Nephron progenitor cell (in vitro differentiated cells): ENCODE measurements around the gene GDPD5.

Experiments used
- DNase-seq: peaks from one replicate; pipeline ENCODE4 v3.0.0; 2021
- H3K27ac Mint-ChIP-seq: 2 replicates; pipeline ENCODE4 v1.8.0; 2021; ENCODE audit warnings: mild to moderate bottlenecking, moderate library complexity, mixed read lengths
- H3K27me3 Mint-ChIP-seq: 2 replicates; pipeline ENCODE4 v1.8.0; 2021; ENCODE audit warnings: mild to moderate bottlenecking, low read depth, mixed read lengths; ENCODE audit not compliant: poor library complexity
- H3K36me3 Mint-ChIP-seq: 2 replicates; pipeline ENCODE4 v1.8.0; 2021; ENCODE audit warnings: low read depth, mixed read lengths
- H3K4me1 Mint-ChIP-seq: 2 replicates; pipeline ENCODE4 v1.8.0; 2021; ENCODE audit warnings: mixed read lengths
- H3K4me3 Mint-ChIP-seq: 2 replicates; pipeline ENCODE4 v1.8.0; 2021; ENCODE audit warnings: mild to moderate bottlenecking, moderate library complexity, mixed read lengths
- H3K9me3 Mint-ChIP-seq: 2 replicates; pipeline ENCODE4 v1.8.0; 2021; ENCODE audit warnings: mild to moderate bottlenecking, moderate library complexity, mixed read lengths
- TF ChIP-seq, protein P1 (sequence below): fragments of 200-600 bp; sonication (generic); IDR thresholded peaks from 2 replicates; pipeline ENCODE4 v1.5.0; 2021; ENCODE audit warnings: antibody characterized with exemption

GDPD5 gene

DNA sequence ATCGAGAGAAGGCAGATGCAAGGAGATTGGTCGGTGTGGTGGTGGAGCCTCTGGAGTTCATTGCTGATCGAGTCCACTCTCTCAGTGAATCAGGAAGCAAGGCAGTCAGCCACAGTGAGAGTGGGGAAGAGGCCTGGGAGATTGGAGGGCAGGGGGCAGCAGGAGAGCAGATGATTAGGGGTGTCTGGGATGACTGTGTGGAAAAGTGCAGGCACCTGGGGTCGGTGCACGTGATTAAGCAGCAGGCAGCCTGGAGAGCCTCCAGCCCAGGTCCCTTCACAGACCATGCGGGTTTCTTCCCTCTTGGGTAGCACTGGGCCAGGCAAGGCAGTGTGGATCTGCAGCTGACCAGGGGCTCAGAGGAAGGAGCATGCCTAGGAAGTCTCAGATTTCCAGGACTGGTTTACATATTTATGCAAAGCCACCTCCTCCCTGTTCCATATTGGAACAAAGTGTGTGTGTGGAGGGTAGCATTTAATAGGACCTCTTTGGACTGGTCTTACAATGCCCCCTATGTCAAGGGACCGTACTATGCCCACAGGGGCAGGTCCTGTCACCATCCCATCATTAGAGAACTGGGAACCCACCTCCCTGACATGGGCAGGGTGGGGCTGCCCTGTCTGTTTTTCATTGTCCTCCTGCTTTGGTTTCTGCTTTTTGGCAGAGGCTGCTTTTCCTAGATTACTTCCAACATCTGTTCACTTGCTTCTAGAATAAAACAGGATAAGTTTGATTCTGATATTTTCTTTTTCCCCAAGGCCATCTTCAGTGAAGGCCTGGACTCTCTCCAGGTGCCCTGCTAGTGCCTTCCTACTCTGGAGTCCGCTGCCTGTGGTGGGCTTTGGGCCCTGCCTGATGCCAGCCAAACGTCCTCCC lies 14.0 kb upstream of the GDPD5 start:
- H3K36me3 Mint-ChIP-seq, result no peaks in the 10 kb centered on the region
- H3K9me3 Mint-ChIP-seq, result no peaks in the 10 kb centered on the region
- H3K4me1 Mint-ChIP-seq, result peaks cover 24% of the 10 kb centered on the region
- H3K4me3 Mint-ChIP-seq, result no peak overlapping the region
- H3K27me3 Mint-ChIP-seq, result peaks cover 50% of the 10 kb centered on the region
- H3K27ac Mint-ChIP-seq, result peak overlapping the region; percentile 85
- DNase-seq, result no peak
- TF ChIP-seq, protein P1, sequence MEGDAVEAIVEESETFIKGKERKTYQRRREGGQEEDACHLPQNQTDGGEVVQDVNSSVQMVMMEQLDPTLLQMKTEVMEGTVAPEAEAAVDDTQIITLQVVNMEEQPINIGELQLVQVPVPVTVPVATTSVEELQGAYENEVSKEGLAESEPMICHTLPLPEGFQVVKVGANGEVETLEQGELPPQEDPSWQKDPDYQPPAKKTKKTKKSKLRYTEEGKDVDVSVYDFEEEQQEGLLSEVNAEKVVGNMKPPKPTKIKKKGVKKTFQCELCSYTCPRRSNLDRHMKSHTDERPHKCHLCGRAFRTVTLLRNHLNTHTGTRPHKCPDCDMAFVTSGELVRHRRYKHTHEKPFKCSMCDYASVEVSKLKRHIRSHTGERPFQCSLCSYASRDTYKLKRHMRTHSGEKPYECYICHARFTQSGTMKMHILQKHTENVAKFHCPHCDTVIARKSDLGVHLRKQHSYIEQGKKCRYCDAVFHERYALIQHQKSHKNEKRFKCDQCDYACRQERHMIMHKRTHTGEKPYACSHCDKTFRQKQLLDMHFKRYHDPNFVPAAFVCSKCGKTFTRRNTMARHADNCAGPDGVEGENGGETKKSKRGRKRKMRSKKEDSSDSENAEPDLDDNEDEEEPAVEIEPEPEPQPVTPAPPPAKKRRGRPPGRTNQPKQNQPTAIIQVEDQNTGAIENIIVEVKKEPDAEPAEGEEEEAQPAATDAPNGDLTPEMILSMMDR, result no peak

DNA sequence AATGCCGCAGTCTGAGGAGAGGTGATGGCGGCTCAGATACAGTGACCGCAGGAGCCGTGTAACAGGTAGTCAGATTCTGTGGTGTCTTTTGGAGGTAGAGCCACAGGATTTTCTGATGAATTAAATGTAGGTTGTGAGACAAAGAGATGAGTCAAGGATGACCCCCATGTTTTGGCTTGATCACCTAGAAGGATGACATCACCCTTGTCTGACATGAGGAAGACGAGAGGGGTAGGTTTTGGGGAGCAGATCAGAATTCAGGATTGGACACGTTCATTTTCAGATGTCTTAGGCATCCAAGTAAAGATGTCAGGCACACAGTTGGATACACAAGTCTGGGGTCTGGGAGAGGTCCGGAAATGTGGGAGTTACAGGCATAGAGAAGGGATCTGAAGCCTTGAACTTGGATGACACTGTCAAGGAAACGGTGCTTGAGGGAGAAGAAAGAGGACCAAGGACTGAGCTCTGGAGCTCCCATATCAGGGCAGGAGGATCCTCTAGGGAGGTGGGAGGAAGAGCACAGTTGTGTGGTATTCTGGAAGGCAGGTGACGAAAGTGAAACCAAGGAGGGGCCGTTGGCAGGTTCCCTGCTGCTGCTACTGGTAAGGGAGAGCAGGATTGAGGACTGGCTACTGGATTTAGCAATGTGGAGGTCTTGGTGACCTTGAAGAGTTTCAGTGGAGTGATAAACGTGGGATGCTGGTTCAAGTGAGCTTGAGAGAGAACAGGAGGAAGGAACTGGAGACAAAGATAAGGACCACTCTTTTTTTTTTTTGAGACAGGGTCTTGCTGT lies 12.6 kb upstream of the GDPD5 start:
- TF ChIP-seq, protein P1, result no peak
- H3K27ac Mint-ChIP-seq, result no peak overlapping the region
- H3K27me3 Mint-ChIP-seq, result peaks cover 44% of the 10 kb centered on the region
- H3K9me3 Mint-ChIP-seq, result no peaks in the 10 kb centered on the region
- H3K4me3 Mint-ChIP-seq, result no peak overlapping the region
- no peak for DNase-seq
- H3K4me1 Mint-ChIP-seq, result peaks cover 28% of the 10 kb centered on the region
- no peaks in the 10 kb centered on the region for H3K36me3 Mint-ChIP-seq

DNA sequence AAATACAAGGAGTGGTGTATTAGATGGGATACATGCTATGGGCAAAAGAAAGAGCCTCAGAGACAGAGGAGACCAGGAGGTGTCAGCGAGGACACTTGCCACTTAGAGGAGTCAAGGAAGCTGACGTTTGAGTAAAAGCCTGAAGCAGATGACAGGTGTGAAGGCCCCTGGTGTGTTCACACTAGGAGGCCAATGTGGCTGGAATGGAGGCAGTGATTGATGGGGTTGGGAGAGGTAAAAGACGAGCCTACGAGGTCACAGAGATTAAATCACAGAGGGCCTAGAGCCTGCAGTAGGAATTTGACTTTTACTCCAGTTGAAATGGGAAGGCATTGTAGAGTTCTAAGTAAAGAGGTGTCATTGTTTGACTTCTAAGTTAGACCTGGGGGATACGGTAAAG lies 12.0 kb upstream of the GDPD5 start:
- Mint-ChIP-seq H3K36me3 (no peaks in the 10 kb centered on the region), H3K4me1 (peaks cover 28% of the 10 kb centered on the region), H3K27me3 (peaks cover 38% of the 10 kb centered on the region), H3K27ac (peak overlapping the region; percentile 42), H3K4me3 (no peak overlapping the region), H3K9me3 (no peaks in the 10 kb centered on the region)
- TF ChIP-seq, protein P1, result no peak
- DNase-seq, result no peak

DNA sequence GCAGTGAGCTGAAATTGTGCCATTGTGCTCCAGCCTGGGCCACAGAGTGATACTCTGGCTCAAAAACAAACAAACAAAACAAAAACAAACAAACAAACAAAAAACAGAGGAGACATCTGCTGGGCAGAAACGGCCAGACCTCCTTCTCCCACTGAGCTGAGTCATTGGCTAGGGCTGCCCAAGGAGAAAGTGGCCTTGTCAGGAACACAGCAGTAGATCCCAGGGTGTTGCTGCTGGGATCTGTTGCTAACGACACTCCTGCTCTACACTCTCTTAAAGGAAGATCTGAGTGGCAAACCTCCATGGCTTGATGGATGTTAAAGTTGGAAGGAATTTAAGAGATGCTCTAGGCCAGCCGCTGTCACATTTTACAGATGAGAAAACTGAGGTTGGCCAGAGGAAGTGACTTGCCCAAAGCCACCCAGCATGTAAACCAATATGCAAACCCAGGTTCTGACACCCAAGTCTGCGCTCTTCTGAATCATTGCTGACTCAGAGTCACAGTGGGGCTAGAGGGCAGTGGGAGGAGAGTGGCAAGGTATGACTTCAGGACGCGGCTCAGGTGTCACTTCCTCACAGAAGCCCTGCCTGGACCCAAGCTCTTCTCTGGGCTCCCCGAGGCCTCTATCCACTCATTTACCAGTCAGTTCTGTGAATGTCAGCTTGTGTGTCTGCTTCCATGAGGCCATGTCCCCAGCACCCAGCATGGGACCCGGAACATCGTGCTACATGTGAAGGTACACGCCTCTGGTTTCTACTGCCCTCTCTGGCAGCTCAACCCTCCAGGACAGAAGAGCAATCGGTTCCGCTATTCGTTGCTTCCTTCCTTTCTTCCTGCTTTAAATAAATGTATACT lies 11.3 kb upstream of the GDPD5 start:
- no peak for DNase-seq
- TF ChIP-seq, protein P1, result no peak
- Mint-ChIP-seq H3K4me1 (peaks cover 32% of the 10 kb centered on the region), H3K27me3 (peaks cover 35% of the 10 kb centered on the region), H3K27ac (no peak overlapping the region), H3K36me3 (no peaks in the 10 kb centered on the region), H3K4me3 (no peak overlapping the region), H3K9me3 (no peaks in the 10 kb centered on the region)

DNA sequence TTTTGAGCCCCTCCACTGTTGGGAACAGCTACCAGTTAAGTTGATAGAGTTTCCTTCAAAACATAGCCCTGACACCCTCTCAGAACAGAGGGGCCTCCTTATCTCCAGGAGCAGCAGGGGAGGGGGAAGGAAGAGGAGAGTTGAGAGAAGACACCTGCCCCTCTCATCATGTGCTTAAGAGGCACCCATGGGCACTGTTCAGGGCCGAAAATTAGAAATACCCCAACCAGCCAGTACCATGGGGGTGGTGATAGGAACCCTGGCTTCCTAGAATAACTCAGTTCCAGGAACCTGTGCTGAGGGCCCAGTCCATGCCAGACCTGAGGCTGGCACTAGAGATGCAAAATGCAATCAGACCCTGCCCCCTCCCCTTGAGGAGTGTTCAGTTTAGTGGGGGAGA lies 9.3 kb upstream of the GDPD5 start:
- Mint-ChIP-seq H3K4me3 (no peak overlapping the region), H3K27me3 (peaks cover 31% of the 10 kb centered on the region), H3K36me3 (no peaks in the 10 kb centered on the region), H3K27ac (no peak overlapping the region), H3K9me3 (no peaks in the 10 kb centered on the region), H3K4me1 (peaks cover 44% of the 10 kb centered on the region)
- DNase-seq, result no peak
- TF ChIP-seq, protein P1, result no peak
